Right atrium auricular region (tissue), 2 donors: ENCODE results near the gene TTC23. TPM values are rescaled to one million over a fixed set of nuclear protein-coding genes. Genes with fewer than 3 reads are reported as not detected.
A peak's percentile ranks its signal among the peaks of the same experiment; 100 is the strongest.

Source experiments
- DNase-seq: peaks from one replicate; pipeline ENCODE4 v3.0.0-alpha.2; 2019; ENCODE audit warnings: low spot score
- H3K27ac ChIP-seq, 2 donors: fragments of 200-600 bp; sonication (generic); 1 replicate in 1 of 2; 2 replicates in 1 of 2; pipeline ENCODE4 v1.5.1; 2016 to 2019
- H3K27me3 ChIP-seq, 2 donors: fragments of 200-600 bp; sonication (generic); one replicate each; pipeline versions ENCODE4 v1.5.1 to v1.6.0; 2017 to 2019
- H3K36me3 ChIP-seq: fragments of 200-600 bp; sonication (generic); one replicate; pipeline ENCODE4 v1.5.1; 2016
- H3K4me1 ChIP-seq, 2 donors: fragments of 200-600 bp; sonication (generic); one replicate each; pipeline versions ENCODE4 v1.5.1 to v1.6.0; 2017 to 2019
- H3K4me3 ChIP-seq, 2 donors: fragments of 200-600 bp; sonication (generic); 1 replicate in 1 of 2; 2 replicates in 1 of 2; pipeline ENCODE4 v1.5.1; 2017 to 2019; ENCODE audit warnings: mild to moderate bottlenecking in 1 of 2, moderate library complexity in 1 of 2
- H3K9me3 ChIP-seq, 2 donors: fragments of 200-600 bp; sonication (generic); one replicate each; pipeline ENCODE4 v1.5.1; 2019
- total RNA-seq, 2 donors: library from RNA; depleted of rRNA; stranded (reverse); fragments of >200 nt; gene quantifications; one replicate each; pipeline ENCODE4 v1.1.0, GENCODE V29; 2016
- TF ChIP-seq, protein P1 (sequence below), 2 donors: fragments of 200-600 bp; sonication (generic); IDR thresholded peaks; one replicate each; pipeline ENCODE4 v1.5.1; 2019; ENCODE audit warnings: antibody characterized with exemption in 2 of 2

The TTC23 gene
- total RNA-seq, 2 donors from 2014 or later, result 13.6 to 14.6 TPM

DNA sequence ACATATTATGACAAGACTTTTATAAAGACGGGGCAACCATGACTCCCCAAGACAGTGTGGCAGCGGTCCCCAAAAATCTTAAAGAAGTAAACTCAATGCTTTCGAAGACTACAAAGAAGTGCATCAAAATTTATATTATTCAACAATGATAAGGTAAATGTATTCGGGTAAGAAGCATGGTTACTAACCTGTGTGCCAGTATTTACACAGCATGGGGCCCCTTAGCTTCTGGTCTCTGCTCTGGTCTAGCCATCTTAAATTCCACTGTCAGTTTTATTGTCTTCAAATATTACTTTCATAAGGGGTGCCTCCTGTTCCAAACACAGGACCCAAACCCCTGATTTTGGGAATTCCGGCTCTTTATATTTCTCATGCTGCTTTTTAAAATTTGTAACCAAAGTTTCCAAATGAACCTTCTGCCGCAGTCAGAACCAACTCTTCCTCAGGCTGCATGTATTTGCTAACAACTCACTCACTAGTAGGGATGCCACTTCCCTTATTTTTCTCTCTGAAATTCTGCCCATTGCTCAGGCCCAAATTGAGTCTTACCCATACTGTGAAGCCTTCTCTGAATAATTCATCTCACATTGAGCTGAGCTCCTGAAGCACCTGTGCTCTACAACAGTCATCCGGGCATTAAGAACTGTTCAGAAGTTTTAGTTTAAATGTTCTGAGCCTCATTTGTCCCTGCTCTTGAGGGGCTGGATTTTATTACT is 1.2 kb downstream of the TTC23 start:
- TF ChIP-seq, protein P1, sequence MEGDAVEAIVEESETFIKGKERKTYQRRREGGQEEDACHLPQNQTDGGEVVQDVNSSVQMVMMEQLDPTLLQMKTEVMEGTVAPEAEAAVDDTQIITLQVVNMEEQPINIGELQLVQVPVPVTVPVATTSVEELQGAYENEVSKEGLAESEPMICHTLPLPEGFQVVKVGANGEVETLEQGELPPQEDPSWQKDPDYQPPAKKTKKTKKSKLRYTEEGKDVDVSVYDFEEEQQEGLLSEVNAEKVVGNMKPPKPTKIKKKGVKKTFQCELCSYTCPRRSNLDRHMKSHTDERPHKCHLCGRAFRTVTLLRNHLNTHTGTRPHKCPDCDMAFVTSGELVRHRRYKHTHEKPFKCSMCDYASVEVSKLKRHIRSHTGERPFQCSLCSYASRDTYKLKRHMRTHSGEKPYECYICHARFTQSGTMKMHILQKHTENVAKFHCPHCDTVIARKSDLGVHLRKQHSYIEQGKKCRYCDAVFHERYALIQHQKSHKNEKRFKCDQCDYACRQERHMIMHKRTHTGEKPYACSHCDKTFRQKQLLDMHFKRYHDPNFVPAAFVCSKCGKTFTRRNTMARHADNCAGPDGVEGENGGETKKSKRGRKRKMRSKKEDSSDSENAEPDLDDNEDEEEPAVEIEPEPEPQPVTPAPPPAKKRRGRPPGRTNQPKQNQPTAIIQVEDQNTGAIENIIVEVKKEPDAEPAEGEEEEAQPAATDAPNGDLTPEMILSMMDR (IDR thresholded peaks at IDR 0.05), result no peak
- no peak for DNase-seq
- Histone ChIP-seq H3K27me3 (no peaks in the 10 kb centered on the region), H3K4me3 (peak overlapping the region; percentile 74 to 88), H3K9me3 (no peaks in the 10 kb centered on the region), H3K4me1 (peaks cover 0 to 37% of the 10 kb centered on the region in 2 donors), H3K27ac (peak overlapping the region; percentile 92 to 96), H3K36me3 (peaks cover 8% of the 10 kb centered on the region)

DNA sequence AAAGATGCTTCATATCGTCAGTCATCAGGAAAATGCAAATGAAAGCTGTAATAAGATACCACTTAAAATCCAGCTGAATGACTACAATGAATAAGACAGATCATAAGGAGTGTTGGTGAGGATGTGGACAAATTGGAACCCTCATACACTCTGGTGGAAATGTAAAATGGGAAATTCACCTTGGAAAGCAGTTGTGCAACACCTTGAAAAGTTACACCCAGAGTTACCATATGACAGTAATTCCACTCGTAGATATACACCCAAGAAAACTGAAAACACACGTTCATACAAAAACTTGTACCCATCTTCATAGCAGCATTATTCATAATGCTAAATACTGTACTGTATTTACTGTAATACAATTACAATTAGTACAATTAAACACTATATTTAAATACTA is 2.3 kb downstream of the TTC23 start:
- DNase-seq, result no peak

DNA sequence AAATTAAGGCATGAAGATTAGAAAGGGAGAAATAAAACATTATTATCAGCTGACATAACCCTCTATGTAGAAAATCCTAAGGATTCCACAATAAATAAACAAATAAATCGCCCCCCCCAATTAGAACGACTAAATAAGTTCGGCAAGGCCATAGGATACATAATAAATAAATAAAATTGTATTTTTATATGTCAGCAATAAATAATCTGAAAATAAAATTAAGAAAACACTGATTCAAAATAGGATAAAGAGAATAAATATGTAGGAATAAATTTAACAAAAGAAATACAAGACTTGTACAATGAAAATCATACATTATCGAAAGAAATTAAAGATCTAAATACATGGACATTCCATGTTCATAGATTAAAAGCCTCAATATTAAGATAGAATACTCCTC is 5.1 kb downstream of the TTC23 start:
- Histone ChIP-seq H3K9me3 (no peaks in the 10 kb centered on the region), H3K36me3 (peaks cover 9% of the 10 kb centered on the region)

More for the DNA sequence above, 2.3 kb downstream of the TTC23 start:
- no peaks in the 10 kb centered on the region for H3K27me3 ChIP-seq
- H3K9me3 ChIP-seq, result no peaks in the 10 kb centered on the region
- TF ChIP-seq, protein P1 (IDR thresholded peaks at IDR 0.05), result no peak
- H3K27ac ChIP-seq, result no peak overlapping the region
- H3K36me3 ChIP-seq, result peaks cover 8% of the 10 kb centered on the region
- no peak overlapping the region for H3K4me3 ChIP-seq
- H3K4me1 ChIP-seq, result peaks cover 0 to 29% of the 10 kb centered on the region in 2 donors

DNA sequence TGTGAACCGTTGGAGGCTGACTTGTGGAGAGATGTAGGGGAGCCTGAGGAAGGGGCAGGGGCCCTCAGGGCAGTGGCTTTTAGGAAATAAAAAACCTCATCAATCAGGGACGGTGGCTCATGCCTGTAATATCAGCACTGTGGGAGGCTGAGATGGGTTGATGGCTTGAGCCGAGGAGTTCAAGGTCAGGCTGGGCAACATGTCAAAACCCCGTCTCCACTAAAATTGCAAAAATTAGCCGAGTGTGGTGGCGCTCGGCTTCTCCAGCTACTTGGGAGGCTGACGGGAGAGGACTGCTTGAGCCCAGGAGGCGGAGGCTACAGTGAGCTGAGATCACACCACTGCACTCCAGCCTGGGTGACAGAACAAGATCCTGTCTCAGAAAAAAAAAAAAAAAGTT is 7.6 kb downstream of the TTC23 start:
- no peak for DNase-seq
- H3K9me3 ChIP-seq, result no peaks in the 10 kb centered on the region
- H3K4me3 ChIP-seq, result no peak overlapping the region
- H3K4me1 ChIP-seq, result no peaks in the 10 kb centered on the region
- TF ChIP-seq, protein P1 (IDR thresholded peaks at IDR 0.05), result no peak
- no peak overlapping the region for H3K27ac ChIP-seq
- H3K27me3 ChIP-seq, result no peaks in the 10 kb centered on the region
- H3K36me3 ChIP-seq, result peaks cover 18% of the 10 kb centered on the region

More for the DNA sequence above, 5.1 kb downstream of the TTC23 start:
- H3K4me1 ChIP-seq, result peaks cover 0 to 17% of the 10 kb centered on the region in 2 donors
- DNase-seq, result no peak
- no peak overlapping the region for H3K4me3 ChIP-seq
- H3K27ac ChIP-seq, result no peak overlapping the region
- H3K27me3 ChIP-seq, result no peaks in the 10 kb centered on the region
- TF ChIP-seq, protein P1 (IDR thresholded peaks at IDR 0.05), result no peak

DNA sequence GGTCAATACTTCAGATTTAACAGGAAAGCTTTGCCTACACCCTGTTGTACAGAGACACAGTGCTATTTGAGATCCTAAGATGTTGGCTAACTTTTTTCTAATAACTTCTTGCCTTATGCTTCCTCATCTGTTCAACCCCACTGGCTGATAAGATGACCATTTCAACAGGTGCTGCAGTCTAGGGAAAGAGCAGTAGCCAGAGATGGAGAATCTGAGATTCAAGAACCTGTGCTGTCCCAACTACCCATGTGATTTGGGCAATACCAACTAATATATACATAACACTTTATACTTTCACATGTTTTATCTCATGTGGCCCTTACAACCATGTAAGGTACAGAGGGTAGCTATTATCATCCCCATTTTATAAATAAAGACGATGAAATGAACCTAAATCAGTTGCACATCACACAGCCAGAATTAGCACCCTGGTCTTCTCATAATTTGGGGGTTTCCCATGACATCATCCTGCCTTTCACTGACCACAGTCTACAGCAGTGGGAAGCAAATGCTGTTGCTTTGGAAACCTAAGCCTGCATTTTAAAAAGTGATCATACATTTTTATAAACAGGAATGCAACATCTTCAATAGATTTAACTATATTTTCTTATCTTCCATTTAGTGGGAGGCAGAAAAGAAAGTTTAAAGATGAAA is 9.7 kb downstream of the TTC23 start:
- TF ChIP-seq, protein P1 (IDR thresholded peaks at IDR 0.05), result no peak
- no peak for DNase-seq
- Histone ChIP-seq H3K36me3 (peaks cover 11% of the 10 kb centered on the region), H3K9me3 (no peaks in the 10 kb centered on the region), H3K27ac (no peak overlapping the region), H3K27me3 (no peaks in the 10 kb centered on the region), H3K4me1 (no peaks in the 10 kb centered on the region), H3K4me3 (no peak overlapping the region)
